Measurements from ENCODE around the gene EDN2.

Gene EDN2

GRCh38 chr1:41504114-41505035 is 19.9 kb upstream of the EDN2 start:
- TF ChIP-seq EZH2 (optimal IDR thresholded peaks at IDR 0.05; ENCODE audit: low read depth, low read length) (no peak), EZH2phosphoT487 (IDR thresholded peaks at IDR 0.05; ENCODE audit: low read length) (no peak)
- TF ChIP-seq, protein P1, sequence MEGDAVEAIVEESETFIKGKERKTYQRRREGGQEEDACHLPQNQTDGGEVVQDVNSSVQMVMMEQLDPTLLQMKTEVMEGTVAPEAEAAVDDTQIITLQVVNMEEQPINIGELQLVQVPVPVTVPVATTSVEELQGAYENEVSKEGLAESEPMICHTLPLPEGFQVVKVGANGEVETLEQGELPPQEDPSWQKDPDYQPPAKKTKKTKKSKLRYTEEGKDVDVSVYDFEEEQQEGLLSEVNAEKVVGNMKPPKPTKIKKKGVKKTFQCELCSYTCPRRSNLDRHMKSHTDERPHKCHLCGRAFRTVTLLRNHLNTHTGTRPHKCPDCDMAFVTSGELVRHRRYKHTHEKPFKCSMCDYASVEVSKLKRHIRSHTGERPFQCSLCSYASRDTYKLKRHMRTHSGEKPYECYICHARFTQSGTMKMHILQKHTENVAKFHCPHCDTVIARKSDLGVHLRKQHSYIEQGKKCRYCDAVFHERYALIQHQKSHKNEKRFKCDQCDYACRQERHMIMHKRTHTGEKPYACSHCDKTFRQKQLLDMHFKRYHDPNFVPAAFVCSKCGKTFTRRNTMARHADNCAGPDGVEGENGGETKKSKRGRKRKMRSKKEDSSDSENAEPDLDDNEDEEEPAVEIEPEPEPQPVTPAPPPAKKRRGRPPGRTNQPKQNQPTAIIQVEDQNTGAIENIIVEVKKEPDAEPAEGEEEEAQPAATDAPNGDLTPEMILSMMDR (IDR thresholded peaks at IDR 0.05; ENCODE audit: low read length), result no peak
- Histone ChIP-seq H3K9me2 (replicated peaks; ENCODE audit: insufficient read depth, low read length) (no peaks in the 10 kb centered on the region), H3K4me2 (ENCODE audit: low read depth, low read length) (no peak overlapping the region), H2AFZ (ENCODE audit: low read length) (no peak overlapping the region), H3K36me3 (replicated peaks; ENCODE audit: insufficient read depth, low read length) (no peaks in the 10 kb centered on the region), H3K4me3 (ENCODE audit: low read length) (no peak overlapping the region), H3K9ac (ENCODE audit: low read length) (no peak overlapping the region), H3K4me1 (ENCODE audit: low read length) (peaks cover 18% of the 10 kb centered on the region), H3K9me3 (replicated peaks; ENCODE audit: insufficient read depth, low read length) (no peaks in the 10 kb centered on the region), H3K27ac (ENCODE audit: low read length) (peak overlapping the region; percentile 32; the same call in 1 of the 2 replicates), H3K79me2 (ENCODE audit: low read length) (no peaks in the 10 kb centered on the region), H3F3A (ENCODE audit: insufficient read depth, low read length) (0 out of 2 replicates have a peak, but pooled peaks cover 6% of the 10 kb centered on the region), H3K27me3 (replicated peaks; ENCODE audit: insufficient read depth, low read length) (no peaks in the 10 kb centered on the region), H4K20me1 (ENCODE audit: insufficient read depth, low read length) (no peaks in the 10 kb centered on the region)
- peak; percentile 66 for DNase-seq

- Histone ChIP-seq H3F3A (ENCODE audit: insufficient read depth, low read length) (0 out of 2 replicates have a peak, but pooled peaks cover 6% of the 10 kb centered on the region), H3K27me3 (replicated peaks; ENCODE audit: insufficient read depth, low read length) (no peaks in the 10 kb centered on the region), H4K20me1 (ENCODE audit: insufficient read depth, low read length) (no peaks in the 10 kb centered on the region), H3K4me2 (ENCODE audit: low read depth, low read length) (no peak overlapping the region), H3K9ac (ENCODE audit: low read length) (no peak overlapping the region), H3K9me2 (replicated peaks; ENCODE audit: insufficient read depth, low read length) (no peaks in the 10 kb centered on the region), H2AFZ (ENCODE audit: low read length) (no peak overlapping the region), H3K27ac (ENCODE audit: low read length) (peak overlapping the region; percentile 32; the same call in 1 of the 2 replicates), H3K9me3 (replicated peaks; ENCODE audit: insufficient read depth, low read length) (no peaks in the 10 kb centered on the region), H3K4me3 (ENCODE audit: low read length) (no peak overlapping the region), H3K36me3 (replicated peaks; ENCODE audit: insufficient read depth, low read length) (no peaks in the 10 kb centered on the region), H3K79me2 (ENCODE audit: low read length) (no peaks in the 10 kb centered on the region), H3K4me1 (ENCODE audit: low read length) (peaks cover 21% of the 10 kb centered on the region)
- no peak for TF ChIP-seq EZH2 (optimal IDR thresholded peaks at IDR 0.05; ENCODE audit: low read depth, low read length)
- TF ChIP-seq, protein P1 (IDR thresholded peaks at IDR 0.05; ENCODE audit: low read length), result peak; percentile 13; the same call in 1 of the 2 replicates
- DNase-seq, result no peak
Observed at GRCh38 chr1:41503538-41504113, 19.1 kb upstream of the EDN2 start.

- no peak for DNase-seq
- TF ChIP-seq, protein P1 (IDR thresholded peaks at IDR 0.05; ENCODE audit: low read length), result no peak
- no peak for TF ChIP-seq EZH2phosphoT487 (IDR thresholded peaks at IDR 0.05; ENCODE audit: low read length)
- no peak for TF ChIP-seq EZH2 (optimal IDR thresholded peaks at IDR 0.05; ENCODE audit: low read depth, low read length)
- Histone ChIP-seq H3K4me1 (ENCODE audit: low read length) (peaks cover 26% of the 10 kb centered on the region), H3K4me2 (ENCODE audit: low read depth, low read length) (no peak overlapping the region), H3K9ac (ENCODE audit: low read length) (no peak overlapping the region), H3K36me3 (replicated peaks; ENCODE audit: insufficient read depth, low read length) (no peaks in the 10 kb centered on the region), H3K27ac (ENCODE audit: low read length) (no peak overlapping the region), H2AFZ (ENCODE audit: low read length) (no peak overlapping the region), H4K20me1 (ENCODE audit: insufficient read depth, low read length) (no peaks in the 10 kb centered on the region), H3K9me2 (replicated peaks; ENCODE audit: insufficient read depth, low read length) (no peaks in the 10 kb centered on the region), H3K27me3 (replicated peaks; ENCODE audit: insufficient read depth, low read length) (no peaks in the 10 kb centered on the region), H3K4me3 (ENCODE audit: low read length) (no peak overlapping the region), H3K79me2 (ENCODE audit: low read length) (no peaks in the 10 kb centered on the region), H3F3A (ENCODE audit: insufficient read depth, low read length) (0 out of 2 replicates have a peak, but pooled peaks cover 6% of the 10 kb centered on the region), H3K9me3 (replicated peaks; ENCODE audit: insufficient read depth, low read length) (no peaks in the 10 kb centered on the region)
Observed at GRCh38 chr1:41502912-41503311, 18.4 kb upstream of the EDN2 start.
